Stimulated activated CD4-positive, alpha-beta T cell treated with anti-CD3 and anti-CD28 coated beads, TNF-alpha, amount 100 ng/mL, for 48 hours (primary cell): ENCODE results near the gene CRX.
"Not testable (repeated sequence)": the region's sequence is repeated elsewhere in the genome, so short reads cannot be mapped to it uniquely, and the experiment has no call there.

Experiments
- DNase-seq, 3 donors: peaks; one replicate each; pipeline ENCODE4 v3.0.0-alpha.2; 2020; ENCODE audit warnings: low read depth in 3 of 3

CRX gene

GRCh38 chr19:47803671-47804070 lies 18.1 kb upstream of the CRX start:
- not testable (repeated sequence) for DNase-seq

- DNase-seq: not testable (repeated sequence)
These were observed 17.3 kb upstream of the CRX start, which contains the start of gene TPRX1 for GRCh38 chr19:47804451-47804850. Gene TPRX1 (minus strand): TSS chr19:47804551. CDS start chr19:47804539, 12 bp downstream.

DNA sequence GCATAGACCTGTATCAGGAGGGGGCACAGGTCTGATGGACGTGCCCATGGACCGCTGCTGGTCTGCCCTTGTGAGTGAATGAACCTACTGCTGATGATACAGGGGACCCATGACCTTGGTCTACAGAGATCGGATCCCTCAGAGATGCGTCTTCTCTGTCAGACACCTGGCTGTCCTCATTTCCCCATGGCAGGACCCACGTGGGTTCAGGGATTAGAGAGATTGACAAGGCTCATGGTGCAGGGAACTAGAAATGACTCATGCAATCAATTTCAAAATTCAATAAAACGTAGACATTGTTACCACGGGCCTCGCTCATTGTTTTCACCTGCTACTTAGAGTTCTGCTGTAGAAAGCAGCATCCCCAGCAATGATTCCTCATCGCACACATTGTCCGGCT lies 16.4 kb upstream of the CRX start:
- DNase-seq: no peak

DNA sequence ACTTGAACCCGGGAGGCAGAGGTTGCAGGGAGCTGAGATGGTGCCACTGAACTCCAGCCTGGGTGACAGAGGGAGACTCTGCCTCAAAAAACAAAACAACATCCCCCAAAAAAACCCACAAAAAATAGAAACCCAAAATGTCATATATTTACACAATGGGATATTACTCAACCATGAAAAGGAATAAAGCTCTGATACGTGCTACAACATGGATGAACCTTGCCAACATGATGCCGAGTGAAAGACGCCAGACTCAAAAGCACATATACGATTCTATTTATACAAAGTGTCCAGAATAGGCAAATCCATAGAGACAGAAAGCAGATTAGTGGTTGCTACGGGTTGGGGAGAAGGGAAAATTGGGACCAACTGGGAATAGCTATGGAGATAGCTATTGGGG lies 15.3 kb upstream of the CRX start:
- DNase-seq: no peak

- peak; percentile 58 to 87 (median 75) for DNase-seq
These were observed 8.3 kb upstream of the CRX start for GRCh38 chr19:47813304-47813994.

DNA sequence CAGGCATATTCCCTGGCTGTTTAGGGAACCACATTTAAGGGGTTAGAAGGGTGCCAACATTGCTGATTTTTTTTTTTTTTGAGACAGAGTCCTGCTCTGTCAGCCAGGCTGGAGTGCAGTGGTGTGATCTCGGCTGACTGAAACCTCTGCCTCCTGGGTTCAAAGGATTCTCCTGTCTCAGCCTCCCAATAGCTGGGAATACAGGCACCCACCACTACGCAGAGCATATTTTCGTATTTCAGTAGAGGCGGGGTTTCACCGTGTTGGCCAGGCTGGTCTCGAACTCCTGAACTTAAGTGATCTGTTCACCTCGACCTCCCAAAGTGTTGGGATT lies 7.8 kb upstream of the CRX start:
- no peak for DNase-seq

GRCh38 chr19:47816270-47816669 lies 5.5 kb upstream of the CRX start:
- not testable (repeated sequence) for DNase-seq

GRCh38 chr19:47818221-47818620 lies 3.5 kb upstream of the CRX start:
- not testable (repeated sequence) for DNase-seq

- no peak for DNase-seq
These were observed 1.9 kb upstream of the CRX start for GRCh38 chr19:47819858-47820257.

DNA sequence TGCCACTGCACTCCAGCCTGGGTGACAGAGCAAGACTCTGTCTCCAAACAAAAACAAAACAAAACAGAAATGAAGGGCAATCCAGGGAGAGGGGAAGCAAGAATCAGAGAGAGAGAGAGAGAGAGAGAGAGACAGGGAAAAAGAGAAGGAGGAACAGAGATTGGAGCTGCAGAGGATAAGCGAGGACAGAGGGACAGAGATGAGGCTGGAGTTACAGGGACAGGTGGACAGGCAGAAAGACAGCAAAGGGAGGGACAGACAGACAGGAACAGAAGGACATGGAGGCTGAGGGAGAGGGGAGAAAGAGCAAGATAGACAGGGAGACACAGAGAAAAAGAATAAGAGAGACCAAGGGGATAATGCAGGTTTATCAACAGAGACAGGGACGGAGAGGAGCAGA lies 1.3 kb upstream of the CRX start:
- DNase-seq: no peak

GRCh38 chr19:47824396-47824795 lies 2.7 kb downstream of the CRX start:
- DNase-seq: no peak

GRCh38 chr19:47826800-47827199 lies 5.1 kb downstream of the CRX start:
- DNase-seq: no peak

DNA sequence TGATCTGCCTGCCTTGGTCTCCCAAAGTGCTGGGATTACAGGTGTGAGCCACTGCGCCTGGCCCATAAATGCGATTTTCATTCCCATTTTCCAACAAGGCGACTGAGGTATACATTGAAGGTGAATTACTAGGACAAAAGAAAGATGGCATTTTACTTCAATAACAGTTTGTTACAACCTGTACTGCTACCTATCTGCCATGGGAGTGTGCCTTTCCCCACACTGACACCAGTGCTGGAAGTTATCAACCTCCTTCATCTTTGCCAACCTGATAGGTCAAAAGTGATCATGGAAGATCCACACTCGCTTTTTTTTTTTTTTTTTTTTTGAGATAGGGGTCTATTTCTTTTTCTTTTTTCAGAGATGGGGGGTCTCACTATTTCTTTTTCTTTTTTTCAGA lies 11.0 kb downstream of the CRX start:
- no peak for DNase-seq

- no peak for DNase-seq
These were observed 14.3 kb downstream of the CRX start for GRCh38 chr19:47836038-47836437.

DNA sequence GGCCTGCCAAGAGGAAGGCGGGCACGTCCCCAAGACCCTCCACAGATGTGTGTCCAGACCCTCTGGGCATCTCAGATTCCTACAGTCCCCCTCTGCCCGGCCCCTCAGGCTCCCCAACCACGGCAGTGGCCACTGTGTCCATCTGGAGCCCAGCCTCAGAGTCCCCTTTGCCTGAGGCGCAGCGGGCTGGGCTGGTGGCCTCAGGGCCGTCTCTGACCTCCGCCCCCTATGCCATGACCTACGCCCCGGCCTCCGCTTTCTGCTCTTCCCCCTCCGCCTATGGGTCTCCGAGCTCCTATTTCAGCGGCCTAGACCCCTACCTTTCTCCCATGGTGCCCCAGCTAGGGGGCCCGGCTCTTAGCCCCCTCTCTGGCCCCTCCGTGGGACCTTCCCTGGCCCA lies 17.7 kb downstream of the CRX start:
- DNase-seq: no peak

DNA sequence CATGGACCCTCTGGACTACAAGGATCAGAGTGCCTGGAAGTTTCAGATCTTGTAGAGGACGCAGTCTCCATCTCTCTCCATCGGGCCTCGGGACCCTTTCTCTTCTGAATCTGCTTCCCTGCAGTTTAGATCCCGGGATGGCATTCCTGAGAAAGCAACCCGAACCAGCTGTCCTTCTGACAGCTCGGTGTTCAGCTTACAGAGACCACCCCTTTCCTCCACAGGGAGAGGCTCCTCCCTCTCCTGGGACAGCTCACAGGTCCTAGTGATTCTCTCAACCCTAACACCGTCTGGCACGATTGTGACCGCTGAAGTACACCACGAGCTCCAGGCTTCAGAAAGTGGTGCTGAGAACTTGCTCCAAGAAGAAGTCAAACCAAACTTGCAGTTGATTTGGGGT lies 18.2 kb downstream of the CRX start:
- DNase-seq: no peak

DNA sequence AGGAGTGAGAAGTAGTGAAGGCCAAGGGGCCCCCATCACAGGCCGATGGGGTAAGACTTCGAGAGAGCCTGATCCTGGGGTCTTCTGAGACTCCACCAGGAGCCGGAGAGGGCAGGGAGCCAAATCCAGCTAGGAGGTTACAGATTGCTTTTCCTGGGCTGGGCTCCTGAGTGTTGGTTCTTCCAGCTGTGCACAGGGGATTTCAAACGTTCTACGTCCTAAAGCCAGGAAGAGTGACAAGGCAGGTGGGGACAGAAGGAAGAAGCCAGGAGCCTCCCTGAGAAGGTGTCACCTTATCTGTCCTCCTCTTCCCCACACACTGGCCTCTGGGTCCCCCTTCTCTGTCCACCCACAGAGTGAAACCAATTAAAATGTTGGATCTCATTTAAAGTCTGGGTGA lies 21.2 kb downstream of the CRX start:
- no peak for DNase-seq

- DNase-seq: no peak
These were observed 26.7 kb downstream of the CRX start for GRCh38 chr19:47848425-47848822.

- peak in 2 of 3 donors; percentile 14 to 41 for DNase-seq
These were observed 27.2 kb downstream of the CRX start for GRCh38 chr19:47848823-47849473.

- DNase-seq: no peak
These were observed 31.3 kb downstream of the CRX start for GRCh38 chr19:47853003-47853402.

DNA sequence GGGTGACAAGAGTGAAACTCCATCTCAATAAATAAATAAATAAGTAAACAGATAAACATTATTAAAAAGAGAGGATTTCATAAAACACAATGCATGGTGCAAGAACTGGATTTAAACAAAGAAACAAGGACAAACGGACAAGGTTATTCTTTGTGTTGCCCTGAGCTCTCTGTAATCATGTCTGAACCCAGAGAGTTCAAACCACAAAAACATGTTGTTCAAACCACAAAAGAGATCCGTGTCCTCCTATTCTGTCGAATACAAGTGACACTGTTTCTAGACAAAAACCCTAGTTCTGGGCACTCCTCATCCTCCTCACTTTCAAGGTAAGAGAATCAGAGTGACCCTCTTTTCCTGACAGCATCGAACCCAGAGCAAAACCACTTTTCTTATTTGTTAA lies 32.7 kb downstream of the CRX start:
- no peak for DNase-seq

- DNase-seq: not testable (repeated sequence)
These were observed 36.5 kb downstream of the CRX start for GRCh38 chr19:47858231-47858630.

- not testable (repeated sequence) for DNase-seq
These were observed 37.0 kb downstream of the CRX start, which contains the start of gene TPRX2 for GRCh38 chr19:47858646-47859285. Gene TPRX2 (plus strand): TSS chr19:47859235. CDS start chr19:47859247, 12 bp downstream.
